ENCODE results near the gene SFPQ.

SFPQ gene

DNA sequence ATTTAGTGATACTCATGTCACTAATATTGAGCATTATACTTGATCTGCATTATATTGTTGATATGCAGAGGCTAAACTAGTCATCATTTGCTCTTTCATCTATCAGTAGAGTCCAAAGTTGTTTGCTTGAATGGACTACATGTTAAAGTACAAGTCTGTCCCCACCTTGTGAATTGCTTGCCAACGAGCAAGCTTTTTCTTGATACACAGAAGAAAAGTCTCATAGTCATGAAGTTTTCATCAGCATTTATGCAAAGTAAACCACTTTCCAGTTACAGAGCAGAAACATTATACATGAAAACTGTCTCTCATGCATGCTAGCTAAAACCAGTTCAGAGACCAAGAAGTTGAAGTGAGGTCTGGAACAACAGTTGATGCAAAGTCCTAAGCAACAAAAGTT is 13.0 kb downstream of the SFPQ start:
- no peak overlapping the region for H3K4me3 ChIP-seq (replicated peaks; ENCODE audit: low read depth, low read length)
- no peak for DNase-seq (ENCODE audit: extremely low read depth, low read depth)
- TF ChIP-seq, protein P1, sequence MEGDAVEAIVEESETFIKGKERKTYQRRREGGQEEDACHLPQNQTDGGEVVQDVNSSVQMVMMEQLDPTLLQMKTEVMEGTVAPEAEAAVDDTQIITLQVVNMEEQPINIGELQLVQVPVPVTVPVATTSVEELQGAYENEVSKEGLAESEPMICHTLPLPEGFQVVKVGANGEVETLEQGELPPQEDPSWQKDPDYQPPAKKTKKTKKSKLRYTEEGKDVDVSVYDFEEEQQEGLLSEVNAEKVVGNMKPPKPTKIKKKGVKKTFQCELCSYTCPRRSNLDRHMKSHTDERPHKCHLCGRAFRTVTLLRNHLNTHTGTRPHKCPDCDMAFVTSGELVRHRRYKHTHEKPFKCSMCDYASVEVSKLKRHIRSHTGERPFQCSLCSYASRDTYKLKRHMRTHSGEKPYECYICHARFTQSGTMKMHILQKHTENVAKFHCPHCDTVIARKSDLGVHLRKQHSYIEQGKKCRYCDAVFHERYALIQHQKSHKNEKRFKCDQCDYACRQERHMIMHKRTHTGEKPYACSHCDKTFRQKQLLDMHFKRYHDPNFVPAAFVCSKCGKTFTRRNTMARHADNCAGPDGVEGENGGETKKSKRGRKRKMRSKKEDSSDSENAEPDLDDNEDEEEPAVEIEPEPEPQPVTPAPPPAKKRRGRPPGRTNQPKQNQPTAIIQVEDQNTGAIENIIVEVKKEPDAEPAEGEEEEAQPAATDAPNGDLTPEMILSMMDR (IDR thresholded peaks at IDR 0.05; ENCODE audit: low read depth, low read length, missing control alignments) = no peak

DNA sequence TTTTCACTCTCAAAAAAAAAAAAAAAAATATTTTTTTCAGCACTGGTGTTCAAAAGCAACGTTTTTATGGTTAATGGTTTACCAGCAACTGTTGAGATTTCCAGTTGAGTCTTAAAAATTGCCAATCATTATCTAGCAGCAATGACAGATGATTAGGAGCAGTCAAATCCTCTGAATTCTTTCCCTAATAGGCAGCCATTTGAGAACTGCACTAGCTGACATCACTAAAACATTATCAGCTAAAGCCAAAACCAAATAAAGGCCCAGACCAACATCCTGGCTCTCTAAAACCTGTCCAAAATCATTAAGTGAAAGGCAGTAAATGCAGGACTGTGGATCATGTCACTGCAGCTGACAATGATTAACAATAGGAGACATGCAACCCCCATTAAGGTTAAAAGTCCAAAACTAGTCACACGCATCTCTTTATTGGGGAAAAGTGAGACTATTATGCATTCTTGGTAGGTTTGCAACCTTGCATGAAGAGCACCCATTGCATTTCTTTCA is 14.0 kb downstream of the SFPQ start:
- TF ChIP-seq, protein P1 (IDR thresholded peaks at IDR 0.05; ENCODE audit: low read depth, low read length, missing control alignments) = no peak
- no peak overlapping the region for H3K4me3 ChIP-seq (replicated peaks; ENCODE audit: low read depth, low read length)
- no peak for DNase-seq (ENCODE audit: extremely low read depth, low read depth)

DNA sequence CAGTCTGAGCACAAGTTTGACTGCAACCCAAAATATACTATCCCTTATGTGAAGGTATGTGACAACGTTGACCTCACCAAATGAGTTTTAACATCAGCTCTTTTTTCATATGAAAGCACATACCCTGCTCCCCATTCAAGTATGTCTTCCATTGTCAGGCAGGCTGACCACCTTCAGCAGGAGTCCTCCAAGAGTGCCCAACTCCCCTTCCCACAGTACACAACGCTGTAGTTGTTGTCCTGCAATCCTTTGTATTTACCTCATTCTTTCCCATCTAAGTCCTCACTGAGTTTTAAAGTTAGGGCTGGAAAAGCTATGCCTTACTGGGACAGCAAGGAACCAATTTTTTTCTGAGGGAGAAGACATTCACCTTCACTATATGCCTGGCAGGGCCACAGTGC is 14.7 kb downstream of the SFPQ start:
- DNase-seq (ENCODE audit: extremely low read depth, low read depth) = no peak
- TF ChIP-seq, protein P1 (IDR thresholded peaks at IDR 0.05; ENCODE audit: low read depth, low read length, missing control alignments) = no peak
- H3K4me3 ChIP-seq (replicated peaks; ENCODE audit: low read depth, low read length) = no peak overlapping the region

DNA sequence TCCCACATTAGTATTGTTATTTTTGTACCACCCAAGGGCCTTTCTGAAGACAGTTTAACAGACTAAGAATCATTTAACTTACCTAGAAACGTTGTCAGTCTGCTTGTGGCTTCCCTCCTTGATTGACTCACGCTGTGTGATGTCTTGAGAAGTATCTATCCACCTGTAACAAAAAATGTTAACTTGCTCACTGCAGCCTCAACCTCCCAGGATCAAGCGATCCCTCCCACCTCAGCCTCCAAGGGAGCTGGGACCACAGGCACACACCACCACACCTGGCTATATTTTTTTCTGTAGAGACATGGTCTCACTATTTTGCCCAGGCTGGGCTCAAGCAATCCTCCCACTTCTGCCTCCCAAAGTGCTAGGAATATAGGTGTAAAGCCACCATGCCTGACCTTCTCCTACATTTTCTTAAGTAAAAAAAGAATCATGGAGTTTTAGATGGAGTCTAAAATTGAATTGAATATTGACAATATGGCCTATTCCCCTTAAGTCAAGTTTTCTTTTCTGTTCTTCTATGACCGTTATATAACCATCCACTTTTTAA is 15.6 kb downstream of the SFPQ start:
- no peak for DNase-seq (ENCODE audit: extremely low read depth, low read depth)
- no peak overlapping the region for H3K4me3 ChIP-seq (replicated peaks; ENCODE audit: low read depth, low read length)
- TF ChIP-seq, protein P1 (IDR thresholded peaks at IDR 0.05; ENCODE audit: low read depth, low read length, missing control alignments) = no peak

DNA sequence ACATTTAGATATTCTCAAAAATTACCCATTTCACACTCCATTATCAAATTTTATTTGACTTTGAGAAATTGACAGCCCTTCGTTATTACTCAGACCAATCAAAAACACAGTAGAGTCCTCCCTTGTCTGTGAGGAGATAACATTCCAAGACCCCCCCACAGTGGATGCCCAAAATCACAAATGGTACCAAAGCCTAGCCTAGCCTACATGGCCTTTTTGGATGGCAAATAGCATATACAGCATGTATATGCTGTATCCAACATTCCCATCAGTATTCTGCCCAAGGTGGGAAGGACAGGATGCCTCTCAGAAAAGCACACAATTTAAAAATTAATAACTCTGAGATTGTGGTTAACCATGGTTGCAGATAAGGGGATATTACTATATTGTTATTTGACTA is 17.3 kb downstream of the SFPQ start:
- TF ChIP-seq, protein P1 (IDR thresholded peaks at IDR 0.05; ENCODE audit: low read depth, low read length, missing control alignments) = no peak
- no peak overlapping the region for H3K4me3 ChIP-seq (replicated peaks; ENCODE audit: low read depth, low read length)
- DNase-seq (ENCODE audit: extremely low read depth, low read depth) = no peak

DNA sequence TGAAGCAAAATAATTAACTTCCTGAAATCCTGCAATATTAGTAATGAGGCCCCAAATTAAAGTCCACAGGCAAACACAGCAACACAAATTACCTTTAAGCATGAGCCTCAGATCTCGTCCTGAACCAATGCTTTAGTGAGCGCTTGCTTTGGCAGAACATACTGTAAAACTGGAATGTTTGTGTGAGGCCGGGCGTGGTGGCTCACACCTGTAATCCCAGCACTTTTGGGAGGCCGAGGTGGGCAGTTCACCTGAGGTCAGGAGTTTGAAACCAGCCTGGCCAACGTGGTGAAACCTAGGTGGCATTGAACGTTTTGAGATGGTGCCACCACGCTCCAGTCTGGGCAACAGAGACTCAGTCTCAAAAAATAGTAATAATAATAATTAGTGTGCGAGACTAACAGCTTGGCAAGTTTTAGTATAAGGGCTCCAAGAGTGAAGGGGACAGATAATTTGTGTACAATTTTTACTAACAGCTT is 17.8 kb downstream of the SFPQ start:
- no peak for DNase-seq (ENCODE audit: extremely low read depth, low read depth)
- no peak overlapping the region for H3K4me3 ChIP-seq (replicated peaks; ENCODE audit: low read depth, low read length)
- TF ChIP-seq, protein P1 (IDR thresholded peaks at IDR 0.05; ENCODE audit: low read depth, low read length, missing control alignments) = no peak
